KBM-7 (cell line): ENCODE measurements around the gene ATOSB.

Experiments
- DNase-seq: peaks from one replicate; pipeline ENCODE4 v3.0.0-alpha.2; 2015
- in situ Hi-C: fragments of 300-500 bp; cut with MboI; formaldehyde crosslinking; loops from 2 replicates; pipeline ENCODE4 v1.14.3; 2020; ENCODE audit warnings: low sequenced_read_pairs, low pct_unique_long_range_greater_than_20kb, mixed read lengths

ATOSB gene

DNA sequence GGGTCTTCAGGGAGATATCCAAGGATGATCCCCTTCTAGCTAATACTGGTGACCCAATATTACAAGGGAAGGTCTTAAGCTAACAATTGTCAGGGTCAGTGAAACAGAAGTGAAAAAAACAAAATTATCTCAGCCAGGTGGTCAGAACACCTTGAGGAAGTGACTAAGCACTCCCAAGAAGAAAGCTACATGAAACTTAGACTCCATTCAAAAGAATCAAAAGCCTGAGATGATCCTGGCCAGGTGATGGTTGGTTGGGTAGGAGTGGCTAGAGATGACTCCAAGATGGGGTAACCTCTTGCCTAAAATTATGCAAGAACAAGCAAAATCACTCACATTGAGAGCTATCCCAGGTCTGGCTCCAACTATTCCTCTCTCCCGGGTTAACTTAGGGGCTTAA, 48.6 kb downstream of the ATOSB start:
- in situ Hi-C loops = no loop called here
- DNase-seq = no peak

DNA sequence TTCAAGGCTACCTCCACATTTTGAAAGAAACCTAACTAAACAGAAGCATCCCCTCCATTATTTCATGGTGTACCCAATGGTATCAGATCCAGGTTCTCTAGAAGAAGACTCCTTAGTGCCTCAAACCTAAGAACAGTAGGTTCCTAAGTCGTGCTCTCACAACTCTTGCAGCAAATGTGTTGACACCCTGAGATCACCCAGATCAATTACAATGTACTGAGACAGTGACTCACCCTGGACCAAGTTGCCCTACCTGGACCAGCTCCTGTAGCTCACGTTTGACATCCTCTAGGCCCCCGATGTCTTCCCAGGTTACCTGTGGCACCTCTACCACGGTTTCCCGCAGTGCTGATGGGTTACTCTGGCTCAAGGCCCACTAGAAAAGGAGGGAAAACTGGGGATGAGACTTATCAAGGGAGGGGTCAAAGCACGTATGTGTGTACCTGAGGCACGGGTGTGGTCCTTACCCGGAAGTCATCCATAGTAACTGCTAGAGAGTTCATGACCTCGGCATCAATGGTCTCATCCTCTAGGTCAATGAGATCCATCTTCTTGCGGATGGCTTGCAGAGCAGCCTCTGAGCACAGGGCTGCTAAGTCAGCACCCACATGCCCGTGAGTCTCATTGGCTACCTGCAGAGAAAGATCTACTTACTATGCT, 55.0 kb downstream of the ATOSB start:
- in situ Hi-C loops = no loop called here
- no peak for DNase-seq

DNA sequence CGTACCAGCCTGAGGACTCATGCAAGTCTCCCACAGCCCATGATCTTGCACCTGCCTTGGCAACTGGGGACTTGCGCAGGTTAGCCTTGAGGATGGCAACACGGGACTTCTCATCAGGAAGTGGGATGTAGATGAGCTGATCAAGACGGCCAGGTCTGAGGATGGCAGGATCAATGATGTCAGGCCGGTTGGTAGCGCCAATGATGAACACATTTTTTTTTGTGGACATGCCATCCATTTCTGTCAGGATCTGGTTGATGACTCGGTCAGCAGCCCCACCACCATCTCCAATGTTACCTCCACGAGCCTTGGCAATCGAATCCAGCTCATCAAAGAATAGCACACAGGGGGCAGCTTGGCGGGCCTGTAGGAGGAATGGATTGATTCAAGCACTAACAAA, 56.2 kb downstream of the ATOSB start:
- in situ Hi-C loops = no loop called here
- DNase-seq = no peak

DNA sequence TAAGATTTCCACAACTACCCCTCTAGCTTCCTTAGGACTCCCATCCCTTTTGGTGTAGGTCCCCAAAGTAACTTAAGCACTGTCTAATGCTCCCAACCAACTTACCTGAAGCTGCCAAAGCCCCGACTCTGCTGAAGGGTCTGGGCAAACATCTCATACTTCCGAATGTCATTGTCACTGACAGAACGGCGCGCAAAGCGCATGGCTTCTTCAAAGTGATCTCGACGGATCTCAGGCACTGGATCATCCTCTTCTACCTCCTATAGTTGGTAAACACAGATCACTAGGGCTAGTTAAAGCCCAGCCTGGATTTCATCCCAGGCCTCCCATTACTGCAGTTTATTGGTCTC, 58.4 kb downstream of the ATOSB start:
- in situ Hi-C loops = no loop called here
- DNase-seq = no peak

DNA sequence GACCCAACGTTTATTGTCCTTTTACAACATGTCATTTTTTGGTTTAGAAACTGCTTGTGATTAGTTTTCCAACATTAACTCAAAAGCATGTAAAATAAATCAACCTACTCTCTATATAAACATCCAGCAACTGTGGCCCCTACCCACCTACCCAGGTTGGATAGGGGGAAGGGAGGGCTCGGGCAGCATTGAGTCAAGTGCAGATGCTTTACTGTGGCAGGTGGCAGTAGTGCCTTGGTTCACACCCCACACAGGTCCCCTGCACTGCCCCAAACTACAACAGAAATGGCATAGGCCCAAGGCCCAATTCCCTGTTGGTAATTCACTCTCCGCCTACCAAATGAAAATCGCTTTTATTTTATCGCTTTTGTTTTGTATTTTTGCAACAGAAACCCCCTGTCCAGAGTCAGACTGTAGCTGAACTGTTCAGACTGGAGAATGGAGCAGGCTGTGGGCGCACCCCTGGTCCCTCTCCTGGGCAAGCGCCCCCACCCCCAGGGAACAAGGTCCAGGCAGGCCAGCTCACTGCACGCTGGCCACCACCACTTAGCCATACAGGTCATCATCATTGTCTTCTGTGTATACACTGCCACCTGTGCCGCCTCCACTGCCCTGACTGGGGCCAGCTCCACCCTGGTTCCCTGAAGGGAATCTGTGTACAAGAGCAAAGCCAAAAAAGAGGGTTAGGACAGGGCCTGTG, 58.9 kb downstream of the ATOSB start:
- in situ Hi-C loops = no loop called here
- DNase-seq = no peak

DNA sequence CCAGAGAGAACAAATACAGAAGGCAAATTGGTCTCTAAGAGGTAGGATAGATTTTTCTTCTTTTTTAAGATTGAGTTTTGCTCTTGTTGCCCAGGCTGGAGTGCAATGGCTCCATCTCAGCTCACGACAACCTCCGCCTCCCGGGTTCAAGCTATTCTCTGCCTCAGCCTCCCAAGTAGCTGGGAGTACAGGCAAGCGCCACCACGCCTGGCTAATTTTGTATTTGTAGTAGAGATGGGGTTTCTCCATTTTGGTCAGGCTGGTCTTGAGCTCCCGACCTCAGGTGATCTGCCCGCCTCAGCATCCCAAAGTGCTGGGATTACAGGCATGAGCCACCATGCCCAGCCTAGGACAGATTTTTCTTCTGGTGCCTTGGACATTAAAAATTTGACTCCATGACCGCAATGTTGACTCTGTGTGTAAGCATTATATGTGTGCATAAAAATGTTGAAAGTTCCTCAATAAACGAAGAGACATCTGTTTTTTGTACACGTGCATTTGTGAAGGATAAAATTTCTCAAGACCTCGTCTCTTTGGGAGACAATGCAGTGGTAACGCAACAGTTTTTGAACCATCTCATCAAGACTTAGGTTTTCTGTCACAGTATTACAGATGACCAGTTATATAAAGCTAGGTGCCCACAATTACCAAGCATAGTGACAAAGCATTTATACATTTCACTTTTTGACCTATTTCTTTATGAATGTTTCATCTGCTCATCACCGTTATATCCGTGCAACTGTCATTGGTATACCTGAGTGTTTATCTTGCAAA, 60.6 kb downstream of the ATOSB start:
- in situ Hi-C loops = no loop called here
- no peak for DNase-seq

DNA sequence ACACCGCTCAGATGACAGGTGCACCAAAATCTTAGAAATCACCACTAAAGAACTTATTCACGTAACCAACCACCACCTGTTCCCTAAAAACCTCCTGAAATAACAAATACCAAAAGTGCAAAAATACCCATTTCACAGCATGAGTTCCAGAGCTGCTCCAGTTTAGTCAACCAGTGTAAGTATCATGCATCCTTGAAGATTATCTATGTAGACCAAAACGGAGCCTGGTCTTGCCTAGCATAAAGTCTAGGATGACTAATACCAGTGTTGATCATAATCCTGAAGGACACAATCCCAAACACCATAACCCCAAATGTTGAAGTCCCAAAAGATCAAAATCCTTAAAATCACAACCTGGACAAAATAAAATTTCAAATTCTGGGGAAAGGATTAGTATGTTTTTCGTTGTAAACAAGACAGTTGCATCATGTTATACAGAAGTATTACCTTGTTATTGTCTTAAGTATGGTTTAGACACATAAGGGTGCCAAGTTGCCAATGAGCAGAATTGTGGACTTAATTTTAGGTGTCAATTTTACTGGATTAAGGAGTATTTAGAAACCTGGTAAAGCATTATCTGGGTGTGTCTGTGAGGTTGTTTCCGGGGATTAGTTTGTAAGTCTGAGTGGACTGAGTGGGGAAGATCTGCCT, 61.4 kb downstream of the ATOSB start:
- in situ Hi-C loops = no loop called here
- no peak for DNase-seq
